Measurements from ENCODE around the gene AOAH.
"Not testable (repeated sequence)": the region's sequence is repeated elsewhere in the genome, so short reads cannot be mapped to it uniquely, and the experiment has no call there.

AOAH gene

GRCh38 chr7:36657036-36657660, 67.1 kb downstream of the AOAH start:
- no peak for DNase-seq (ENCODE audit: low spot score)

DNA sequence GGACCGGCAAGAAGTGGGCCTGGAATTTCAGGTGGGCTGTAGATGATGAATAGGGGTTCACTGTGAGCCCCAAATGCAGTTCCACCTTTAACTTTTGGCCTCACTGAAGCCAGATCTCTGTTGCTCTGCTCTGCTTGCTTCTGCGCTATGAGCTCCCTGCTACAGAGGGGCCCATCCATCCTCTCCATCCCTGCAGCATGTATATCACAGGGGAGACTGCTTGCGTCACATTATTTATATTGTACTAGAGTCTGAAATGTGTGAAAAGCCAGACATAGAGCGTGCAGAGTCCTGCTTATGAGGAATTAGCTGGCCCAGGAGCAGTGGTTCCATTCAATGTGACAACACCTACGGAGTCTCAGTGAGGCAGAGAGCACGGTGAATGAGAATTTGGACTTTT, 69.9 kb downstream of the AOAH start:
- no peak for DNase-seq (ENCODE audit: low spot score)

- DNase-seq (ENCODE audit: low spot score), result no peak
Measured at GRCh38 chr7:36653663-36654355, 70.5 kb downstream of the AOAH start.

GRCh38 chr7:36653008-36653662, 71.2 kb downstream of the AOAH start:
- DNase-seq (ENCODE audit: low spot score), result no peak

GRCh38 chr7:36652431-36652830, 71.9 kb downstream of the AOAH start:
- DNase-seq (ENCODE audit: low spot score), result no peak

GRCh38 chr7:36651404-36651803, 72.9 kb downstream of the AOAH start:
- no peak for DNase-seq (ENCODE audit: low spot score)

- DNase-seq (ENCODE audit: low spot score), result no peak
Measured at GRCh38 chr7:36650766-36651312, 73.5 kb downstream of the AOAH start.

DNA sequence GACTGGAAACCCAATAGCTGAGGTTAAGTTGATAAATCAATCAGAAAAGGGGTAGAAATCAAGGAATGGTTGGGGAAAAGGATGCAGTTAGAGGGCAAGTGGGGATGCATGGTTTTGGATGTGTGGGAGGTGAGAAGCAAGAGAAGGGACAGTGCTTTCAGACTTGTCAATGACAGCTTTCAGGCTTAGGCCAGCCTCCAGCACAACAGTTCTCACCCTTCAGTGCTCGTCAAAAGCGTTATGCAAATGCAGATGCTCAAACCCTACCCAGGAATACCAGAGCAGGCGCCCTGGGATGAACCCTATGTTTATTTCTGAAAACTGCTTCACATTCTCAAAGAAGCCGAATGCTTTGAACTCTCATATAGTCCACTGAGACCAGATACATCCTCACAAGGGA, 74.0 kb downstream of the AOAH start:
- no peak for DNase-seq (ENCODE audit: low spot score)

GRCh38 chr7:36649319-36649718, 75.0 kb downstream of the AOAH start:
- DNase-seq (ENCODE audit: low spot score), result not testable (repeated sequence)

DNA sequence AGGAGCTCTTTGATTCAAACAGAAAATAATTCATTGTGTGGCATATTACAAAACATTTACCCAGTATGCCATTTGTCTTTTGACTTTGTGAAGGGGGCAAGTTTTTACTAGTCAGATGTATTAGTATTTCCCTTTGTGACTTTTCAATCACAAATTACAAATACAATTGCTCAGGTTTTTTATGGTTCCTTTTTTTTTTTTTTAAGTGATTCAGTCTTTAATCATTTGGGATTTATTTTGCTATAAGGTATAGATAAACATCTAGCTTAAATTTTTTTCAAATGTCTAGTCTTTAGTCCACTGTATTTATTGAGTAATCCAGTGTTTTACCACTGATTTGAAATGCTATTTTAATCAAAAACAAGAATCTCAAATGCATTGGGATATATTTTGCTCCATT, 75.9 kb downstream of the AOAH start:
- DNase-seq (ENCODE audit: low spot score), result no peak

GRCh38 chr7:36644625-36645422, 79.5 kb downstream of the AOAH start:
- DNase-seq (ENCODE audit: low spot score), result no peak

- no peak for DNase-seq (ENCODE audit: low spot score)
Measured at GRCh38 chr7:36642414-36642813, 81.9 kb downstream of the AOAH start.

DNA sequence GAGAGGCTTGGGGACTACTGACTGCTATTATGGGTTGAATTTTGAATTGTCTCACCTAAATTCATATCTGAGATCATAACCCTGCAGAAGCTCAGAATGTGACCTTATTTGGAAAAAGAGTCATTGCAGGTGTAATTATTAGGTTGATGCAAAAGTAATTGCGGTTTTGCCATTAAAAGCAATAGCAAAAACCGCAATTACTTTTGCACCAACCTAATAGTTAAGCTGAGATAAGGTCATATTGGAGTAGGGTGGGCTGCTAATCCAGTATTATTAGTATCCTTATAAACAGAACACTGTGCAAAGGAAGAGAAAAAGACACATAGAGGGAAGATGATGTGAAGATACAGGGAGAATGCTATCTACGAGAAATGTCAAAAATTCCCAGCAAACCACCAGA, 82.3 kb downstream of the AOAH start:
- no peak for DNase-seq (ENCODE audit: low spot score)

DNA sequence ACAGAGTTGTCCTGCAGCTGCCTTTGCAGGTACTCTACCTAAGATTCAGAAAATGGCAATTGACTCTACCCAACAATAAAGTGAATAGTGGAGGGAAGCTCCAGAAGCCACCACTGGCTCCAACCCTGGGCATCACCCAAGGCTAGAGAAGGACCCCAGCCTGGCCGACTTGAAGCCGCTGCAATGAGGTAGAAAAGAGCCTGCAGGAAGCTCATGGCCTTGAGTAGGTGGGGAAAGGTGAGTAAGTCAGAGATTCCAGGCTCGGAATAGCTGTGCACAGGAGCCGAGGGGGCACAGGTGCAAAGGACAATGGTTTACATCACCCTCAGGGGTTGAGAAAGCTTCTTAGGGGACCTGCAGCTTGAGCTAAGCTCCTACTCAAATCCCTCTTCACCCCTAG, 83.6 kb downstream of the AOAH start:
- no peak for DNase-seq (ENCODE audit: low spot score)

GRCh38 chr7:36639826-36640225, 84.5 kb downstream of the AOAH start:
- no peak for DNase-seq (ENCODE audit: low spot score)

GRCh38 chr7:36638586-36639263, 85.6 kb downstream of the AOAH start:
- no peak for DNase-seq (ENCODE audit: low spot score)

GRCh38 chr7:36638140-36638539, 86.2 kb downstream of the AOAH start:
- DNase-seq (ENCODE audit: low spot score), result no peak

GRCh38 chr7:36637417-36637816, 86.9 kb downstream of the AOAH start:
- DNase-seq (ENCODE audit: low spot score), result no peak

- no peak for DNase-seq (ENCODE audit: low spot score)
Measured at GRCh38 chr7:36636126-36636525, 88.2 kb downstream of the AOAH start.

GRCh38 chr7:36635091-36635490, 89.2 kb downstream of the AOAH start:
- no peak for DNase-seq (ENCODE audit: low spot score)

GRCh38 chr7:36633377-36633776, 90.9 kb downstream of the AOAH start:
- DNase-seq (ENCODE audit: low spot score), result no peak

All from LoVo (cell line).